ENCODE results near the gene SPOCD1.
"Not testable (repeated sequence)": the region's sequence is repeated elsewhere in the genome, so short reads cannot be mapped to it uniquely, and the experiment has no call there.

The SPOCD1 gene

GRCh38 chr1:31828926-31829690, 13.3 kb upstream of the SPOCD1 start:
- no peak for DNase-seq

- DNase-seq: no peak
These were observed 12.5 kb upstream of the SPOCD1 start for GRCh38 chr1:31828341-31828740.

DNA sequence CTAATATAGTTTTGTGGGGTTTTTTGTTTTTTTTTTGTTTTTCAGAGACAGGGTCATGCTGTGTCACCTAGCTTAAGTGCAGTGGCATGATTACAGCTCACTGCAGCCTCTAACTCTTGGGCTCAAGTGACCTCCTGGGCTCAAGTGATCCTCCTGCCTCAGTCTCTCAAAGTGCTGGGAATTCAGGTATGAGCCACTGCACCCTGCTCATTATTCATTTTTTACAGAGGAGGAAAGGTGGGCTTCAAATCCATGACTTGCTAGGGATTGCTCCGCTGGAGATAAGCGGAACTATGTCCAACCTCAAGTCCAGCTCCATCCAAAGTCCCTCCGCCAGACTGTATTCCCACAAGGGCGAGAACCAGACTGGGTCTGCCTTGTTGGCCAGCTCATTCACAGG, 8.0 kb upstream of the SPOCD1 start:
- DNase-seq: no peak

DNA sequence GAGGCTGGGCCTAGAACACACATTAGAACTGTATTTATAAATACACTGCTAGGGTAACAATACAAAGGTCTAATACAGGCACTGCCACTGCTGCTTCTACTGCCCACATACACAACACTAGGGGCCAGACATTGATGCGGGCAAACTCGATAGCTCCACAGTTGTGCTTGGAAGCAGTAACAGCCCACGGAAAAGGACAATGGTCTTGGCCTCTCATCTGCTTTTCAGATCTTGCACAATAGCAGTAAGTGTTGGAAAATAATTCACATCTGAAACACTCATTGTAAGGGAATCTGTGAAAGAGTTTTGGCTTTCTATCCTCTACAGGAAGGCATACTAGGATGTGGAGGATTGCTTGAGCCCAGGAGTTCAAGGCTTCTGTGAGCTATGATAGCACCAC, 6.9 kb upstream of the SPOCD1 start:
- DNase-seq: no peak

DNA sequence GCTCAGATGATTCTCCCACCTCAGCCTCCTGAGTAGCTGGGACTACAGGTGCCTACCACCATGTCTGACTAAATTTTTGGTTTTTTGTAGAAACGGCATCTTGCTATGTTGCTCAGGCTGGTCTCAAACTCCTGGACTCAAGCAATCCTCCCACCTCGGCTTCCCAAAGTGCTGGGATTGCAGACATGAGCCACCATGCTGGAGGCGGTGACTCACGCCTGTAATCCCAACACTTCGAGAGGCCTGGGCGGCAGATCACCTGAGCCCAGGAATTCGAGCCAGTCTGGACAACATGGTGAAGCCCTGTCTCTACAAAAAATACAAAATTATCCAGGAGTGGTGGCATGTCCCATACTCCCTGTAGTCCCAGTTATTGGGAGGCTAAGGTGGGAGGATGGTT, 4.4 kb upstream of the SPOCD1 start:
- DNase-seq: not testable (repeated sequence)

DNA sequence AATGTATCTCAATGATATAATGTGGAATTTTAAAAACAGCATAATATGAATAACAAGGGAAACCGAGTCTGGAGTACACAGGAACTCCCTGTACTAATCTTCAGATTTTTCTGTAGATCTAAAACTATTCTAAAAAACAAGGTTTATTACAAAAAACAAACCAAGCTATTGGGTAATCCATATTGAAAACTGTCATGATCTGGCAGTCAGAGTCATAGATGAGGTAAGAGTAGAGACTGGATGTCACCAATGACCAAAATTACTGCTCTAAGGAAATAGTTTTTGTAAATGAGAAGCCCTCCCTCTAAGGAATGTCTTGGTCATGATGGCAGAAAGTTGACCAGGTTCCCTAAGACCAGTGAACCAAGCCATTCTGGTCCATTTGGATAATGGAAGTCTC, 2.4 kb upstream of the SPOCD1 start:
- no peak for DNase-seq

DNA sequence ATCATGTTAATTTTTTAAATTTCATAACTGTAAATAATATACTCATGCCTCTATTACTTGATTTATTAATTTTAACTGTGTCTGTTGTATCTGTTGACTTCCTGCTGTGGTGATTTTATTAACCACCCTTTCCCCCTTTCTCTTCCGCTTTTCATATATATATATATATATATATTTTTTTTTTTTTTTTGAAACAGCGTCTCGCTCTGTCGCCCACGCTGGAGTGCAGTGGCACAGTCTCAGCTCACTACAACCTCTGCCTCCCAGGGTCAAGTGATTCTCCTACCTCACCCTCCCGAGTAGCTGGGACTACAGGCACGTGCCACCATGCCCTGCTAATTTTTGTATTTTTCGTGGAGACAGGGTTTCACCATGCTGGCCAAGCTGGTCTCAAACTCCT, 1.1 kb upstream of the SPOCD1 start:
- DNase-seq: not testable (repeated sequence)

- DNase-seq: not testable (repeated sequence)
These were observed 679 bp upstream of the SPOCD1 start for GRCh38 chr1:31816501-31816900.

DNA sequence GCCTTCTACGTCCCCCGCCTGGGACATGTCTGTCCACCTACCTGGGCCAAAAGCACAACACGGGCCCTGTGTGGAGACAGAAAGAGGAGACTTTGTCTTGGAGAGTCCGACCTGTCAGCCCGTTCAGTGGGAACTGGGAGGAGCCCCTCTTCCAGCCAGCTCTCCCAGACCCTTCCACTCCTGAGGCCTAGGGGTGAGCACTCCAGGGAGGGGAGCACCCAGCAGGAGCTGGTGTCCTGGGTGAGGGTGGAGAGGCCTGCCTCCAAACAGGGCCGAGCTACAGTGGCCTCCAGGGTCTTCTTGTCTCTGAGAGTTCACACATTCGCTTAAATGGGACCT, 546 bp downstream of the SPOCD1 start:
- DNase-seq: no peak

DNA sequence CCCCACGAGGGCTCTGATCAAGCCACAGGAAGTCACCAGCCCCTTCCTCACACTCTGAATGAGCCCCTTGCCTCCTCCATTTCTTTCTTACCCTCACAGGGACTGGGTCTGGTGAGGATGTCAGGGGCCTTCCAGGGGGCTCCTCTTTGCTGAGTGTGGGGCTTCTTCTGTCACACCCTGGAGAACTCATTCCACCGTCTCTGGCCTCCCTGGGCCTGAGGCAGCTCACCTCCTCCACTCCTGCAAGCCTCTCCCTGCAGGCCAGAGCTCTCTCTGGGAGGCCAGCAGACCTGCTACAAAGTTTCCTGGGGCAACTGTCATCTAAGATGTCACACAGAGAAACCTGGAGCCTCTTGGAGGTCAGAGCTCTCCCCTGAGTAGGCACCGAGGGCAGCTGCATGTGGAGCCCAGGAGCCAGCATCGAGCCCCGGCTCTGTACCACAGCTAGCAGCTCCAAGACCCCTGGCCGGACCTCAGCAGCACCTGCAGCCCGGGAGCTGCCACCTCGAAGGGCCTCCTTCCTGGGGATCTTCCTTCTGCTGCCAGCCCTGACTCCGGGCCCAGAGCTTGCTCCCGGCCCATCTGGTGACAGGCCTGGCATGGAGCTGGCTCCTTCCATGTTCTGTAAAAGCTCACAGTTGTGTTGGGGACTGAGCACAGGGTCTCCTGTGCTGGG, 1.1 kb downstream of the SPOCD1 start:
- no peak for DNase-seq

DNA sequence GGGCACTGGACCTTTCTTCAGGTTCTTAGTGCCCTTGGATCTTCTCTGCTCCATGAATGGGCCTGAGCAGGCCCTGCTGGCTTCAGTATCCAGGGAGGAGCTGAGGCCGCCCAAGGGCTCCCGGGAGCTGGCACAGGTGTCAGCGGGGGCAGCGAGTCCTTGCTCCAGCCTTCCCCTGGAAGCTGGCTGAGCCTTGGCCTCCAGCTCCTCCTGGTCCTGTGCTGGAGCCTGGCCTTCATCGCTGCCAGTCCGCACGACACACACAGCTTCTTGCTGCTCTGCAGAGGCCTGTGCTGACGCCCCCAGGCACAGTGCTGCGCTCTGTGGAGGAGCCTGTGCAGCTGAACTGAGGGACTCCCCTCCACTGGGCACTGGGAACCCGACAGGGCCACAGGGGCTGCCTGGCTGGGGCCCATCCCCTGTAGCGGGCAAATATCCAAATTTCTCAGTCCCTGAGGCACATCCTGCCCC, 1.7 kb downstream of the SPOCD1 start:
- DNase-seq: no peak

GRCh38 chr1:31812158-31812829, 3.5 kb downstream of the SPOCD1 start:
- DNase-seq: no peak

DNA sequence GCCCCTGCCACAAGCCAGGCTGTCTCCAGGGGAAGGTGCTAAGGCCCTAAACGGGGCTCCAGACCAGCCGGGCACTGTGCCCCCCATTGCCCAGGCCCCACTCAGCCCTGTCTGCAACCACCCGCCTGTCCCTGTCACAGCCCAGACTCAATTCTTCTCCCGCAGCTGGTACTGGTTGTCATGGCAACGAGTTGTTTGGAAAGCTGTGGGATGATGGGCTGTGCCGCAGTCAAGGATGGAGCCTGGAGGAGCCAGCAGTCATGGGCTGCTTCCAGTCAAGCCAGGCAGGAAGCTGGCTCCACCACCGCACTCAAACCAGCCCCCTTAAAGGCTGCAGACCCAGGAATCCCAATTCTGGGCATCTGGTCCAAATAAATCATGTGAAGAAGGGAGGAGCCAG, 4.2 kb downstream of the SPOCD1 start:
- no peak for DNase-seq

DNA sequence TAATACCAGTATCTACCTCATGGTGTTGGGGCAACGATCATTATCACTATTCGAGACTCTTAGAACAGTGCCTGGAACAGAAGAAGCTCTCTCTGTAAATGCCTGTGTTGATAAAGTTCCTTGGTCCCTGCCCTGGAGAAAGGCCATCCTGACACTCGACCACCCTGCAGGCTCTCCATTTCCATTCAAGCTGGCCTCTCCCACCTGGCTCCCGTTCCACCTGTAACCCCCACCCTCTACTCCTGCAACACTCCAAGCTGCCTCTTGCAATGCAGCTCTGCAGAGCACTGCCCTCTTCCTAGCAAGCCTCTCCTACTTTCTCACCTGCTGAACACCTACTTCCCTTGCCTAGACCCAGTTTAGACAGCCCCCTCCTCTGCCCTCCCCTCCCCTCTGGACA, 6.1 kb downstream of the SPOCD1 start:
- no peak for DNase-seq

DNA sequence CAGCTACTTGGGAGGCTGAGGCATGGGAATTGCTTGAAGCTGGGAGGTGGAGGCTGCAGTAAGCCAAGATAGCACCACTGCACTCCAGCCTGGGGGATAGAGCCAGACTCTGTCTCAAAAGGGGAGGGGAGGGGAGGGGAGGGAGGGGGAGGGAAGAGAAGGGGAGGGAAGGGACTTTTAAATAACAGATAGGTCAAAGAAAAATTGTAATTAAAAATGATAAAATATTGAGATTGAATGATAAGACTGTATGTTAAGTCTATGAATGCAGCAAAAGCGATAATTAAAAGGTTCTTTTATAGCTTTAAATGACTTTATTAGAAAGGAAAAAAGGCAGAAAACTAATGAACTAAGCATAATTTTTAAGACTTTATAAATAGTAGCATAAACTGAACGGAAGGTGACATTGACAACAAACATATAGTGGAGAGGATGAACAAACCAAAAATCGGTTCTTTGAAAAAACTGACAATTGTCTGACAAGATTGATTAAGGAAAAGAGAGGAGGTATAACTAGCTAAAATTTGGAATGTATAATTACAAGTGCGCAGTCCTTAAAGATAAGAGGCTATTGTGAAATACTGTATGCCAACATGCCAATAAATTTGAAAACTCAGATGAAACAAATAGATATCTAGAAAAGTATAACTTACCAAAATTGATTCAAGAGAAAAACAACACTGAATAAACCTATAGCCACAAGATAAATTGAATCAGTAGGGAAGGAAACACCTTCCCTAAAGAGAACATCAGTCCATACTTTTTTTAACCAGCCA, 8.4 kb downstream of the SPOCD1 start:
- no peak for DNase-seq

GRCh38 chr1:31805318-31805717, 10.5 kb downstream of the SPOCD1 start:
- no peak for DNase-seq

DNA sequence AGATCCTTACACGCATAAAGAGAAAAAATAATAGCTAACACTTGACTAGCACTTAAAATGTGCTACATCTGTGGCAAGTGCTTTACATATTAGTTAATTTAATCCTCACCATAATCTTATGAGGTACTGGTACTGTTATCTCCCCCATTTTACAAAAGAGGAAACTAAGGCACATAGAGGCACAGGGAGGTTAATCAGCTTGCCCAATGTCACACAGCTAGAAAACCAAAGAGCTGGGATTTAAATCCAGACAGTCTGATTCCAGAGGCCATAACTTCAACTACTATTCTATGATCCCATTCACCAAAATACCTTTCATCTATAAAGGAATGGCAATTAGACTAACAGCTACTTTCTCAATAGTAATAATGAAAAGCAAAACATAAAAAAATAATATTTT, 11.7 kb downstream of the SPOCD1 start:
- DNase-seq: no peak

DNA sequence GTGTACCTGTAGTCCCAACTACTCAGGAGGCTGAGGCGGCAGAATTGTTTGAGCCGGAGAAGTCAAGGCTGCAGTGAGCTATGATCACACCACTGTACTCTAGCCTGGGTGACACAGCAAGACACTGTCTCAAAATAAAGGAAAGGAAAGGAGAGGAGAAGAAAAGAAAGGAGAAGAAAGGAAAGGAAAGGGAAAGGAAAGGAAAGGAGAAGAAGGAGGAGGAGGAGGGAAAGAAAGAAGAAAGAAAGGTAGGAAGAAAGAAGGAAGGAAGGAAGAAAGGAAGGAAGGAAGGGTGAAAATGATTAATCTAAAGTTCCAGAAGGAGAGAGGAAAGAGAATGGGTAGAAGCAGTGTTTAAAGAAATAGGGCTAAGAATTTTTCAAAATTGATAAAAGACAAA, 12.2 kb downstream of the SPOCD1 start:
- DNase-seq: no peak

DNA sequence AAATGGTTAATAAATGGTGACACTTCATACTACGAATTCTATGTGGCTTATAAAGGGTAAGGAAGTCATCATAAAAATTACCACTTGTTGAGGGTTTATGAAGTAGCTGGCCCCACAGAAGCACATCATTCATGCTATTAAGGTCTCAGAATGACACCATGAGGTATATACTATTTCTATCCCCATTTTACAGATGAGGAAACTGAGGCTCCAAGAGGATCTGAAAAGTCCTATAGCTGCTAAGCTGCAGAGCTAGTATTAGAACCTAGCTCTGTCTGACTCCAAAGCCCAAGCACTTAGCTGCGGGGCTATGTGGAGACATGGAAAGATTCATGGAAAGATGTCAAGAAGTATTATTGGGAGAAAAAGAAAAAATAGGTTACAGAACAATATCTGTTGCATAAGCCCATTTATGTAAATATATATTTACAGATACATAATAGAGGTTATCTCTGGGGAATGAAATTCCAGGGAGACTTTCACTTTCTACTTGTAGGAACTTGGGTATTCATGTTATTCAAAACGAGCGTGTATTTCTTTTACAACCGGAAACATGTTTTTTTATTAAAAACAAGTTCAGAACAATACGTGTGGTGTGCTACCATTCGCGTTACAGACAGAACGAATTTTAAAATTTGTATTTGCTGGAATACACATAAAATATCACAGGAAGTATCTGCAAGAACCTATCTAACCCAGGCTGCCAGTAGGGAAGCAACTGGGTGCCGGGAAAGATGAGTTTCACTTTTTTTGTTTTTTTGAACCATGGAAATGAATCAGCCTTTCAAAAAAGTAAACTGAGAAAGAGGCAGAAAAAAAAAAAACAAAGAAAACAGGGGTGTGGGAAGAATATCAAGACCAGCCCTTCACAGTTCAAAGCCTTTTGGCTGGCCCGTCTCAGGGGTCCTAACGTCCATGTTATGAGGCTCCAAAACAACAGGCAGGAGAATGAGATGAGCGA, 13.4 kb downstream of the SPOCD1 start:
- DNase-seq: no peak

DNA sequence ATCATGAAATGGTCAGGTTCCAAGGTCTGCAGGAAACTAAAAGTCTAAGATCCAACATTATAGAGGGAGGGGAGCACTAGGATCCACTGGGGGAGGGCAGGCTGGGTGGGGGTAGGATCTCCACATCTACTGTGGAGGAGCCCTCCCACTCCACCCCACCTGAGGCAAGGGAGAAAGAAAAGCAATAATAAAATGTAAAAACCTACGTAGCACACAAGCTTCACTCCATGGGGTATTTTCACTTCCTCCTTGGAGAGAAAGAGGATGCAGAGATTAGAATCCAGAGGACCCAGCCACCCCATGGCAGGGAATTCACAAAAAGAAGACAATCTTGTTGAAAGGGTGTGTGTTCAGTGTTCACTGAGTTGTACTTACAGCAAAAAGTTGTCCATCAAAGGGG, 14.4 kb downstream of the SPOCD1 start:
- DNase-seq: no peak

GRCh38 chr1:31800674-31800967, 15.2 kb downstream of the SPOCD1 start:
- DNase-seq: no peak

Measured in activated gamma-delta T cell (primary cell).